HAP-1 (cell line): ENCODE results near the gene SUDS3.
"Not testable (repeated sequence)": the region's sequence is repeated elsewhere in the genome, so short reads cannot be mapped to it uniquely, and the experiment has no call there.

ENCODE experiments used
- DNase-seq, 2 experiments: peaks; one replicate each; pipeline ENCODE4 v3.0.0-alpha.2; 2016 to 2020; ENCODE audit warnings: low spot score in 2 of 2
- H3K27me3 ChIP-seq: fragments of 250-450 bp; sonication (Bioruptor Pico); 2 replicates; pipeline ENCODE4 v1.5.1; 2020; ENCODE audit warnings: low read depth, mild to moderate bottlenecking, moderate library complexity
- H3K36me3 ChIP-seq: fragments of 250-450 bp; sonication (Bioruptor Pico); replicated peaks from 2 replicates; pipeline ENCODE4 v1.5.1; 2020; ENCODE audit warnings: mild to moderate bottlenecking
- H3K4me1 ChIP-seq: fragments of 250-450 bp; sonication (Bioruptor Pico); 2 replicates; pipeline ENCODE4 v1.5.1; 2020; ENCODE audit warnings: mild to moderate bottlenecking
- H3K4me3 ChIP-seq: fragments of 250-450 bp; sonication (Bioruptor Pico); 2 replicates; pipeline ENCODE4 v1.5.1; 2020; ENCODE audit warnings: mild to moderate bottlenecking, moderate library complexity
- H3K9me3 ChIP-seq: fragments of 250-450 bp; sonication (Bioruptor Pico); 2 replicates; pipeline ENCODE4 v1.5.1; 2020; ENCODE audit warnings: mild to moderate bottlenecking, moderate library complexity
- in situ Hi-C: fragments of 300-500 bp; cut with MboI; formaldehyde crosslinking; loops from 3 replicates; pipeline ENCODE4 v1.14.3; 2020; ENCODE audit warnings: low sequenced_read_pairs, inconsistent platforms, mixed read lengths

Gene SUDS3

GRCh38 chr12:118346895-118347294, 29.5 kb upstream of the SUDS3 start:
- Histone ChIP-seq H3K4me3 (no peak overlapping the region), H3K4me1 (peaks cover 10% of the 10 kb centered on the region; the same call in 1 of the 2 replicates), H3K27me3 (no peaks in the 10 kb centered on the region), H3K9me3 (no peaks in the 10 kb centered on the region), H3K36me3 (no peaks in the 10 kb centered on the region)
- no peak for DNase-seq
- in situ Hi-C loops: no loop called here

- no peaks in the 10 kb centered on the region for H3K9me3 ChIP-seq
- no peaks in the 10 kb centered on the region for H3K27me3 ChIP-seq
- no peak overlapping the region for H3K4me3 ChIP-seq
- no peak for DNase-seq
- no peaks in the 10 kb centered on the region for H3K36me3 ChIP-seq
- in situ Hi-C loops: no loop called here
- H3K4me1 ChIP-seq: peaks cover 10% of the 10 kb centered on the region; the same call in 1 of the 2 replicates
These were observed 28.4 kb upstream of the SUDS3 start for GRCh38 chr12:118347916-118348315.

- in situ Hi-C loops: no loop called here
- no peaks in the 10 kb centered on the region for H3K9me3 ChIP-seq
- H3K27me3 ChIP-seq: no peaks in the 10 kb centered on the region
- H3K4me3 ChIP-seq: no peak overlapping the region
- no peaks in the 10 kb centered on the region for H3K36me3 ChIP-seq
- DNase-seq: no peak
- no peaks in the 10 kb centered on the region for H3K4me1 ChIP-seq
These were observed 25.3 kb upstream of the SUDS3 start for GRCh38 chr12:118350908-118351559.

- H3K4me3 ChIP-seq: no peak overlapping the region
- H3K4me1 ChIP-seq: peaks cover 10% of the 10 kb centered on the region
- no peaks in the 10 kb centered on the region for H3K9me3 ChIP-seq
- no peaks in the 10 kb centered on the region for H3K36me3 ChIP-seq
- no peaks in the 10 kb centered on the region for H3K27me3 ChIP-seq
- in situ Hi-C loops: no loop called here
- DNase-seq: no peak
These were observed 22.6 kb upstream of the SUDS3 start for GRCh38 chr12:118353721-118354120.

- H3K27me3 ChIP-seq, H3K4me3 ChIP-seq, DNase-seq, in situ Hi-C loops, H3K9me3 ChIP-seq, H3K36me3 ChIP-seq: not testable (repeated sequence)
- peaks cover 16% of the 10 kb centered on the region for H3K4me1 ChIP-seq
These were observed 21.9 kb upstream of the SUDS3 start for GRCh38 chr12:118354503-118354902.

- H3K9me3 ChIP-seq: no peaks in the 10 kb centered on the region
- in situ Hi-C loops: no loop called here
- no peaks in the 10 kb centered on the region for H3K36me3 ChIP-seq
- H3K4me3 ChIP-seq: no peak overlapping the region
- no peak for DNase-seq
- no peaks in the 10 kb centered on the region for H3K27me3 ChIP-seq
- H3K4me1 ChIP-seq: peaks cover 18% of the 10 kb centered on the region
These were observed 21.5 kb upstream of the SUDS3 start for GRCh38 chr12:118354903-118355302.

GRCh38 chr12:118355843-118356242, 20.5 kb upstream of the SUDS3 start:
- in situ Hi-C loops: no loop called here
- H3K9me3 ChIP-seq: no peaks in the 10 kb centered on the region
- peaks cover 19% of the 10 kb centered on the region for H3K4me1 ChIP-seq
- no peaks in the 10 kb centered on the region for H3K36me3 ChIP-seq
- no peak for DNase-seq
- no peak overlapping the region for H3K4me3 ChIP-seq
- H3K27me3 ChIP-seq: no peaks in the 10 kb centered on the region

GRCh38 chr12:118356809-118357256, 19.5 kb upstream of the SUDS3 start:
- in situ Hi-C loops: no loop called here
- peaks cover 21% of the 10 kb centered on the region for H3K4me1 ChIP-seq
- no peak for DNase-seq

GRCh38 chr12:118357257-118358007, 18.9 kb upstream of the SUDS3 start:
- H3K36me3 ChIP-seq: no peaks in the 10 kb centered on the region
- H3K27me3 ChIP-seq: no peaks in the 10 kb centered on the region
- DNase-seq: peak in 1 of 2 experiments; percentile 46
- in situ Hi-C loops: no loop called here
- H3K4me1 ChIP-seq: peaks cover 21% of the 10 kb centered on the region
- no peaks in the 10 kb centered on the region for H3K9me3 ChIP-seq
- no peak overlapping the region for H3K4me3 ChIP-seq

More at GRCh38 chr12:118356809-118357256, 19.5 kb upstream of the SUDS3 start:
- no peaks in the 10 kb centered on the region for H3K36me3 ChIP-seq
- H3K4me3 ChIP-seq: no peak overlapping the region
- no peaks in the 10 kb centered on the region for H3K27me3 ChIP-seq
- H3K9me3 ChIP-seq: no peaks in the 10 kb centered on the region

- in situ Hi-C loops: no loop called here
- DNase-seq: no peak
- Histone ChIP-seq H3K27me3 (no peaks in the 10 kb centered on the region), H3K36me3 (no peaks in the 10 kb centered on the region), H3K9me3 (no peaks in the 10 kb centered on the region), H3K4me1 (peaks cover 21% of the 10 kb centered on the region), H3K4me3 (no peak overlapping the region)
These were observed 18.4 kb upstream of the SUDS3 start for GRCh38 chr12:118358008-118358359.

- DNase-seq: no peak
- in situ Hi-C loops: no loop called here
- no peaks in the 10 kb centered on the region for H3K27me3 ChIP-seq
- no peaks in the 10 kb centered on the region for H3K36me3 ChIP-seq
- H3K9me3 ChIP-seq: no peaks in the 10 kb centered on the region
- H3K4me1 ChIP-seq: peaks cover 21% of the 10 kb centered on the region
- H3K4me3 ChIP-seq: no peak overlapping the region
These were observed 17.5 kb upstream of the SUDS3 start for GRCh38 chr12:118358612-118359540.

GRCh38 chr12:118359541-118359915, 16.8 kb upstream of the SUDS3 start:
- peaks cover 21% of the 10 kb centered on the region for H3K4me1 ChIP-seq
- DNase-seq: no peak
- no peak overlapping the region for H3K4me3 ChIP-seq

GRCh38 chr12:118361092-118361404, 15.3 kb upstream of the SUDS3 start:
- Histone ChIP-seq H3K27me3 (no peaks in the 10 kb centered on the region), H3K4me3 (no peak overlapping the region), H3K36me3 (no peaks in the 10 kb centered on the region), H3K4me1 (peaks cover 21% of the 10 kb centered on the region), H3K9me3 (no peaks in the 10 kb centered on the region)
- in situ Hi-C loops: no loop called here
- DNase-seq: no peak

More at GRCh38 chr12:118359541-118359915, 16.8 kb upstream of the SUDS3 start:
- no peaks in the 10 kb centered on the region for H3K9me3 ChIP-seq
- in situ Hi-C loops: no loop called here
- H3K36me3 ChIP-seq: no peaks in the 10 kb centered on the region
- no peaks in the 10 kb centered on the region for H3K27me3 ChIP-seq

GRCh38 chr12:118361889-118362288, 14.5 kb upstream of the SUDS3 start:
- in situ Hi-C loops: no loop called here
- peaks cover 22% of the 10 kb centered on the region for H3K4me1 ChIP-seq
- no peaks in the 10 kb centered on the region for H3K36me3 ChIP-seq
- no peaks in the 10 kb centered on the region for H3K9me3 ChIP-seq
- H3K4me3 ChIP-seq: no peak overlapping the region
- no peak for DNase-seq
- H3K27me3 ChIP-seq: no peaks in the 10 kb centered on the region
